CD4-positive, CD25-positive, alpha-beta regulatory T cell (primary cell): ENCODE measurements around the gene CDH13. TPM values are rescaled to one million over a fixed set of nuclear protein-coding genes. Genes with fewer than 3 reads are reported as not detected.

ENCODE experiments used
- ATAC-seq, 2 donors: fragments of 150-1000 bp; cut with Tn5 transposase; one replicate each; pipeline ENCODE4 v1.10.0; 2021; ENCODE audit warnings: low read depth in 2 of 2, moderate number of reproducible peaks in 2 of 2, moderate library complexity in 1 of 2
- DNase-seq, 3 donors: peaks; one replicate each; pipeline versions ENCODE4 v3.0.0 to v3.0.0-alpha.2; 2012 to 2022; ENCODE audit warnings: mixed read lengths in 1 of 3
- H3K27ac ChIP-seq: one replicate; pipeline ENCODE4 v1.7.0; 2013; ENCODE audit warnings: mild to moderate bottlenecking, low read length; ENCODE audit not compliant: insufficient read depth, poor library complexity, severe bottlenecking
- H3K27me3 ChIP-seq: one replicate; pipeline ENCODE4 v1.7.0; 2013; ENCODE audit warnings: low read length; ENCODE audit not compliant: control insufficient read depth, insufficient read depth
- H3K36me3 ChIP-seq: one replicate; pipeline ENCODE4 v1.7.0; 2013; ENCODE audit warnings: mild to moderate bottlenecking, low read length, moderate library complexity; ENCODE audit not compliant: control insufficient read depth, insufficient read depth
- H3K4me1 ChIP-seq: 2 replicates; pipeline ENCODE4 v1.7.0; 2013; ENCODE audit warnings: mild to moderate bottlenecking, low read length; ENCODE audit not compliant: insufficient read depth, control insufficient read depth, poor library complexity, severe bottlenecking
- H3K4me3 ChIP-seq: one replicate; pipeline ENCODE4 v1.7.0; 2013; ENCODE audit warnings: low read depth, mild to moderate bottlenecking, low read length, moderate library complexity
- H3K9me3 ChIP-seq, 2 experiments: 1 replicate in 1 of 2; 2 replicates in 1 of 2; pipeline ENCODE4 v1.7.0; 2013; ENCODE audit warnings: low read length in 2 of 2, mild to moderate bottlenecking in 1 of 2, moderate library complexity in 1 of 2; ENCODE audit not compliant: control insufficient read depth in 2 of 2
- H3K27ac Mint-ChIP-seq, 3 donors: one replicate each; pipeline ENCODE4 v1.8.0; 2020 to 2022; ENCODE audit warnings: mild to moderate bottlenecking in 3 of 3, mixed read lengths in 3 of 3, moderate library complexity in 2 of 3
- H3K27me3 Mint-ChIP-seq: one replicate; pipeline ENCODE4 v1.8.0; 2022; ENCODE audit warnings: mild to moderate bottlenecking, mixed read lengths
- H3K36me3 Mint-ChIP-seq: one replicate; pipeline ENCODE4 v1.8.0; 2020; ENCODE audit warnings: mixed read lengths
- H3K4me1 Mint-ChIP-seq, 4 donors: one replicate each; pipeline ENCODE4 v1.8.0; 2020 to 2022; ENCODE audit warnings: mixed read lengths in 4 of 4, mild to moderate bottlenecking in 1 of 4
- H3K4me3 Mint-ChIP-seq, 4 donors: one replicate each; pipeline ENCODE4 v1.8.0; 2020 to 2022; ENCODE audit warnings: mild to moderate bottlenecking in 4 of 4, mixed read lengths in 4 of 4, moderate library complexity in 3 of 4
- H3K9me3 Mint-ChIP-seq, 7 donors: one replicate each; pipeline ENCODE4 v1.8.0; 2020 to 2022; ENCODE audit warnings: mixed read lengths in 7 of 7, mild to moderate bottlenecking in 3 of 7, moderate library complexity in 2 of 7
- polyA plus RNA-seq, 4 donors: library from polyadenylated mRNA; unstranded; fragments of 300-500 nt; fragmentation: Illumina TruSeq; gene quantifications; one replicate each; pipeline ENCODE4 v1.2.3, GENCODE V29; 2021
- total RNA-seq: library from RNA; stranded (reverse); gene quantifications from one replicate; pipeline ENCODE4 v1.2.3, GENCODE V29; 2022

The CDH13 gene
- total and polyA plus RNA-seq, 5 donors from 2014 or later: not detected

GRCh38 chr16:83197450-83197849 lies 570.7 kb downstream of the CDH13 start:
- Histone ChIP-seq H3K36me3 (no peaks in the 10 kb centered on the region), H3K4me1 (no peaks in the 10 kb centered on the region), H3K27ac (no peak overlapping the region), H3K9me3 (no peaks in the 10 kb centered on the region), H3K4me3 (no peak overlapping the region), H3K27me3 (no peaks in the 10 kb centered on the region)
- DNase-seq: no peak
- no peaks in the 10 kb centered on the region for H3K36me3 Mint-ChIP-seq
- H3K4me1 Mint-ChIP-seq: no peaks in the 10 kb centered on the region
- no peak overlapping the region for H3K27ac Mint-ChIP-seq
- H3K4me3 Mint-ChIP-seq: no peak overlapping the region
- no peak for ATAC-seq
- no peaks in the 10 kb centered on the region for H3K27me3 Mint-ChIP-seq
- H3K9me3 Mint-ChIP-seq: peaks cover 0 to 12% (median 3%) of the 10 kb centered on the region in 7 donors

- Histone ChIP-seq H3K27me3 (no peaks in the 10 kb centered on the region), H3K9me3 (no peaks in the 10 kb centered on the region), H3K36me3 (no peaks in the 10 kb centered on the region), H3K4me1 (no peaks in the 10 kb centered on the region), H3K27ac (no peak overlapping the region), H3K4me3 (no peak overlapping the region)
- no peak for ATAC-seq
- no peak overlapping the region for H3K4me3 Mint-ChIP-seq
- no peaks in the 10 kb centered on the region for H3K4me1 Mint-ChIP-seq
- H3K36me3 Mint-ChIP-seq: no peaks in the 10 kb centered on the region
- H3K9me3 Mint-ChIP-seq: peaks cover 0 to 12% (median 4%) of the 10 kb centered on the region in 7 donors
- no peaks in the 10 kb centered on the region for H3K27me3 Mint-ChIP-seq
- DNase-seq: no peak
- H3K27ac Mint-ChIP-seq: no peak overlapping the region
Measured at GRCh38 chr16:83198977-83199376, 572.2 kb downstream of the CDH13 start.

GRCh38 chr16:83200005-83200779 lies 573.4 kb downstream of the CDH13 start:
- H3K9me3 Mint-ChIP-seq: peaks cover 0 to 11% (median 4%) of the 10 kb centered on the region in 7 donors

DNA sequence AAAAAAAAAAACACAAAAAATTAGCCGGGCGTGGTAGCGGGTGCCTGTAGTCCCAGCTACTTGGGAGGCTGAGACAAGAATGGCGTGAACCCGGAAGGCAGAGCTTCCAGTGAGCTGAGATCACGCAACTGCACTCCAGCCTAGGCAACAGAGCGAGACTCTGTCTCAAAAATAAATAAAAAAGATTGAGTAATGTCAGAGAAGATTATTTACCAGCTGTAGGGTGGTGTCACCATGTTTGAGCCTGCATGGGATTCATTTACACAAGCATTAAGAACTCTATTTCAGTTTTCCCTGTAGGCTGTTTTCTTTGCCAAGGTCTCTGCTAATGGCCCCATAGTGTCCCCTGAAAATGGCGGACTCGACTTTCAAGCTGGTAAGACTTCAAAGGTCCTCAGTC lies 575.0 kb downstream of the CDH13 start:
- Mint-ChIP-seq H3K36me3 (no peaks in the 10 kb centered on the region), H3K4me1 (no peaks in the 10 kb centered on the region), H3K27ac (no peak overlapping the region), H3K27me3 (no peaks in the 10 kb centered on the region), H3K9me3 (peaks cover 0 to 8% (median 3%) of the 10 kb centered on the region in 7 donors), H3K4me3 (no peak overlapping the region)
- no peaks in the 10 kb centered on the region for H3K9me3 ChIP-seq
- DNase-seq (no peak), ATAC-seq (no peak)
- no peaks in the 10 kb centered on the region for H3K4me1 ChIP-seq
- H3K27ac ChIP-seq: no peak overlapping the region
- H3K27me3 ChIP-seq: no peaks in the 10 kb centered on the region
- no peaks in the 10 kb centered on the region for H3K36me3 ChIP-seq
- H3K4me3 ChIP-seq: no peak overlapping the region

More at GRCh38 chr16:83200005-83200779, 573.4 kb downstream of the CDH13 start:
- Mint-ChIP-seq H3K27me3 (no peaks in the 10 kb centered on the region), H3K27ac (no peak overlapping the region), H3K36me3 (no peaks in the 10 kb centered on the region), H3K4me1 (no peaks in the 10 kb centered on the region), H3K4me3 (no peak overlapping the region)
- DNase-seq (no peak), ATAC-seq (no peak)
- H3K9me3 ChIP-seq: no peaks in the 10 kb centered on the region
- no peaks in the 10 kb centered on the region for H3K4me1 ChIP-seq
- no peaks in the 10 kb centered on the region for H3K36me3 ChIP-seq
- H3K27me3 ChIP-seq: no peaks in the 10 kb centered on the region
- H3K4me3 ChIP-seq: no peak overlapping the region
- H3K27ac ChIP-seq: no peak overlapping the region

DNA sequence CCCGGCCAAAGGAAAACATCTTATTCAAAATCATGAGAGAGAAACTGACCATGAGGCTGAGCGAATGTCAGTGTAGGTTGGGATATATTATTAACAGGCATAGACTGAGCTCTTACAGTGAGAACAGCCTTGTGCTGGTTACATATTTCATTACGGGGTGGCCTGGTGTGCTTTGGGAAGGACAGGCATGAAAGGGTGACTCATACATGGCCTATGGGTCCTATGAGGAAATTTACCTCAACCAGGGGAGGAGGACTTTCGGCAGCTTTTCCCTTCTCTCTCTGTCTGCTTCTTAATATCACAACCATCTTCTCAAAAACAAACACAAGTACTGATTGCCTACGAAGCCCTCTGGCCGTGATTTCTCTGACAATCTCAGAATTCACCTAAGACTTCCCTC lies 579.1 kb downstream of the CDH13 start:
- no peak overlapping the region for H3K4me3 ChIP-seq
- Mint-ChIP-seq H3K4me1 (no peaks in the 10 kb centered on the region), H3K36me3 (no peaks in the 10 kb centered on the region), H3K4me3 (no peak overlapping the region), H3K27ac (no peak overlapping the region), H3K9me3 (peaks cover 0 to 6% (median 3%) of the 10 kb centered on the region in 7 donors), H3K27me3 (no peaks in the 10 kb centered on the region)
- H3K4me1 ChIP-seq: no peaks in the 10 kb centered on the region
- no peaks in the 10 kb centered on the region for H3K36me3 ChIP-seq
- no peaks in the 10 kb centered on the region for H3K27me3 ChIP-seq
- no peak for ATAC-seq
- H3K9me3 ChIP-seq: no peaks in the 10 kb centered on the region
- H3K27ac ChIP-seq: no peak overlapping the region
- DNase-seq: no peak

DNA sequence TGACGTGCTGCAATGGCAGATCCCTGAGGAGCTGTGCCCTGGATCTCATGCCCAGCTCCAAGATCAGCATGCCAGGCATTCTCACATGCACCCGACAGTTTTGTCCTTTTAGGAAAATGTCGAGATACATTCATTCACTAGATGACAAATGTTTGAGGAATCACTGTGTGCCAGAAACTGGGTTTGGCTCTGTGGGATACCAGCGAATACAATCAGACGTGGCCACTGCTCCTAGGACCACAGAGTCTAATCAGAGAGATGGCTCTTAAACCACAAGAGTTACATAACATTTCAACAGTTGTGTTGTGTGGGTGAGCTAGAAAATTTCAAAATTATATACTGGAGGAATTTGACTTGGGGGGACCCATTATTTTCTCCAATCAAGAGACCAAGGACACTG lies 579.7 kb downstream of the CDH13 start:
- H3K4me1 Mint-ChIP-seq: no peaks in the 10 kb centered on the region
- H3K27me3 Mint-ChIP-seq: no peaks in the 10 kb centered on the region
- no peaks in the 10 kb centered on the region for H3K4me1 ChIP-seq
- no peak for ATAC-seq
- DNase-seq: no peak
- H3K9me3 Mint-ChIP-seq: peaks cover 0 to 2% (median 0%) of the 10 kb centered on the region in 7 donors
- H3K27ac Mint-ChIP-seq: no peak overlapping the region
- H3K27ac ChIP-seq: no peak overlapping the region
- H3K9me3 ChIP-seq: no peaks in the 10 kb centered on the region
- no peaks in the 10 kb centered on the region for H3K27me3 ChIP-seq
- H3K36me3 ChIP-seq: no peaks in the 10 kb centered on the region
- no peak overlapping the region for H3K4me3 Mint-ChIP-seq
- H3K36me3 Mint-ChIP-seq: no peaks in the 10 kb centered on the region
- H3K4me3 ChIP-seq: no peak overlapping the region

GRCh38 chr16:83211711-83212110 lies 584.9 kb downstream of the CDH13 start:
- Mint-ChIP-seq H3K4me3 (no peak overlapping the region), H3K4me1 (no peaks in the 10 kb centered on the region), H3K36me3 (no peaks in the 10 kb centered on the region), H3K27ac (no peak overlapping the region), H3K9me3 (peaks cover 0 to 4% (median 0%) of the 10 kb centered on the region in 7 donors), H3K27me3 (no peaks in the 10 kb centered on the region)
- no peak for DNase-seq
- no peak overlapping the region for H3K27ac ChIP-seq
- no peaks in the 10 kb centered on the region for H3K27me3 ChIP-seq
- no peaks in the 10 kb centered on the region for H3K9me3 ChIP-seq
- H3K4me3 ChIP-seq: no peak overlapping the region
- ATAC-seq: no peak
- no peaks in the 10 kb centered on the region for H3K4me1 ChIP-seq
- no peaks in the 10 kb centered on the region for H3K36me3 ChIP-seq

DNA sequence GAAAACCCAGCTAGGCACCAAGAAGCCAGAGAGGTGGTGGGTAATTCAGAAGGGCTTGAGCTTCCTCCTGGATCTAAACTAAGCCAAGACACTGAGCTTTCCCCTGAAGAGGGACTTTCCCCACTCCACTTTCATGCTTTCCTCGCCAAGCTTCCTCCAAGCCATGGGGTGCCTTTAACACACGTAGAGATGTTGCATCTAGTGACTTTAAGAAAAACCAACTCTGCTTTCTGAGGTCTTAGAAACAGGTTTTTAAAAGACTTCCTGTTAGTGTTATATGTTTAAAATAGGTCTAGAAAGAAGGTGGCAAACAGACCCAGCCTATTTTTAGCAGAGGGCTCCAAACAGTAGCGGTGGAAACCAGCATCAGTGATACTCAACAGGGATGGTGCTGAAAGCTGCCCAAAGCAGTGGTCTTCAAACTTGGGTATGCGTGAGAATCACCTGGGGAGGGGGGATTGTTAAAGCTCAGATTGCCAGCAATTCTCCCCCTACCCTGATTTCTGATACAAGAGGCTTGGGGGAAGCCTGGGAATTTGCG lies 585.6 kb downstream of the CDH13 start:
- H3K27ac ChIP-seq: no peak overlapping the region
- no peaks in the 10 kb centered on the region for H3K36me3 ChIP-seq
- no peak overlapping the region for H3K4me3 ChIP-seq
- Mint-ChIP-seq H3K36me3 (no peaks in the 10 kb centered on the region), H3K27ac (no peak overlapping the region), H3K4me3 (no peak overlapping the region), H3K27me3 (no peaks in the 10 kb centered on the region), H3K4me1 (no peaks in the 10 kb centered on the region), H3K9me3 (peaks cover 0 to 4% (median 0%) of the 10 kb centered on the region in 7 donors)
- H3K27me3 ChIP-seq: no peaks in the 10 kb centered on the region
- H3K9me3 ChIP-seq: no peaks in the 10 kb centered on the region
- no peaks in the 10 kb centered on the region for H3K4me1 ChIP-seq
- no peak for DNase-seq
- no peak for ATAC-seq
